ENCODE data around the gene UBXN7. TPM values are rescaled to one million over a fixed set of nuclear protein-coding genes. Genes with fewer than 3 reads are reported as not detected.
A peak's percentile ranks its signal among the peaks of the same experiment; 100 is the strongest.
"Not testable (repeated sequence)": the region's sequence is repeated elsewhere in the genome, so short reads cannot be mapped to it uniquely, and the experiment has no call there.

UBXN7 gene, protein sequence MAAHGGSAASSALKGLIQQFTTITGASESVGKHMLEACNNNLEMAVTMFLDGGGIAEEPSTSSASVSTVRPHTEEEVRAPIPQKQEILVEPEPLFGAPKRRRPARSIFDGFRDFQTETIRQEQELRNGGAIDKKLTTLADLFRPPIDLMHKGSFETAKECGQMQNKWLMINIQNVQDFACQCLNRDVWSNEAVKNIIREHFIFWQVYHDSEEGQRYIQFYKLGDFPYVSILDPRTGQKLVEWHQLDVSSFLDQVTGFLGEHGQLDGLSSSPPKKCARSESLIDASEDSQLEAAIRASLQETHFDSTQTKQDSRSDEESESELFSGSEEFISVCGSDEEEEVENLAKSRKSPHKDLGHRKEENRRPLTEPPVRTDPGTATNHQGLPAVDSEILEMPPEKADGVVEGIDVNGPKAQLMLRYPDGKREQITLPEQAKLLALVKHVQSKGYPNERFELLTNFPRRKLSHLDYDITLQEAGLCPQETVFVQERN
- 10 to 100 TPM; 33.7 to 35.2 (median 34.7) TPM for total RNA-seq

- DNase-seq = peak; percentile 96
- Mint-ChIP-seq H3K36me3 (ENCODE audit: insufficient read depth) (peaks cover 2% of the 10 kb centered on the region), H3K4me1 (ENCODE audit: low read depth) (peaks cover 16% of the 10 kb centered on the region), H3K9me3 (no peaks in the 10 kb centered on the region), H3K4me3 (peak within 1 kb of the TSS; percentile 97), H3K27me3 (ENCODE audit: low read depth) (no peaks in the 10 kb centered on the region)
- ATAC-seq = peak; percentile 88 to 92
Observed at GRCh38 chr3:196432137-196432879, at the start of gene UBXN7. Gene UBXN7 (minus strand): TSS chr3:196432427. CDS start chr3:196432399, 28 bp downstream.

- H3K4me1 Mint-ChIP-seq (ENCODE audit: low read depth) = no peaks in the 10 kb centered on the region
- no peak for ATAC-seq
- DNase-seq = no peak
- no peak overlapping the region for H3K4me3 Mint-ChIP-seq
- peaks cover 24% of the 10 kb centered on the region for H3K36me3 Mint-ChIP-seq (ENCODE audit: insufficient read depth)
- H3K9me3 Mint-ChIP-seq = no peaks in the 10 kb centered on the region
- H3K27me3 Mint-ChIP-seq (ENCODE audit: low read depth) = no peaks in the 10 kb centered on the region
Observed at GRCh38 chr3:196477678-196478077, 45.5 kb upstream of the UBXN7 start.

GRCh38 chr3:196472286-196472685 lies 40.1 kb upstream of the UBXN7 start:
- ATAC-seq = no peak

GRCh38 chr3:196471551-196471950 lies 39.3 kb upstream of the UBXN7 start:
- Mint-ChIP-seq H3K27me3 (ENCODE audit: low read depth) (no peaks in the 10 kb centered on the region), H3K36me3 (ENCODE audit: insufficient read depth) (peaks cover 17% of the 10 kb centered on the region), H3K4me3 (no peak overlapping the region), H3K4me1 (ENCODE audit: low read depth) (peaks cover 3% of the 10 kb centered on the region), H3K9me3 (no peaks in the 10 kb centered on the region)
- no peak for DNase-seq
- no peak for ATAC-seq

More at GRCh38 chr3:196472286-196472685, 40.1 kb upstream of the UBXN7 start:
- H3K4me3 Mint-ChIP-seq = no peak overlapping the region
- H3K9me3 Mint-ChIP-seq = no peaks in the 10 kb centered on the region
- H3K27me3 Mint-ChIP-seq (ENCODE audit: low read depth) = no peaks in the 10 kb centered on the region
- peaks cover 21% of the 10 kb centered on the region for H3K36me3 Mint-ChIP-seq (ENCODE audit: insufficient read depth)
- no peak for DNase-seq
- H3K4me1 Mint-ChIP-seq (ENCODE audit: low read depth) = peaks cover 3% of the 10 kb centered on the region

- not testable (repeated sequence) for H3K9me3 Mint-ChIP-seq; H3K4me3 Mint-ChIP-seq; DNase-seq; H3K4me1 Mint-ChIP-seq (ENCODE audit: low read depth); H3K27me3 Mint-ChIP-seq (ENCODE audit: low read depth); ATAC-seq
- peaks cover 16% of the 10 kb centered on the region for H3K36me3 Mint-ChIP-seq (ENCODE audit: insufficient read depth)
Observed at GRCh38 chr3:196470182-196470581, 38.0 kb upstream of the UBXN7 start.

DNA sequence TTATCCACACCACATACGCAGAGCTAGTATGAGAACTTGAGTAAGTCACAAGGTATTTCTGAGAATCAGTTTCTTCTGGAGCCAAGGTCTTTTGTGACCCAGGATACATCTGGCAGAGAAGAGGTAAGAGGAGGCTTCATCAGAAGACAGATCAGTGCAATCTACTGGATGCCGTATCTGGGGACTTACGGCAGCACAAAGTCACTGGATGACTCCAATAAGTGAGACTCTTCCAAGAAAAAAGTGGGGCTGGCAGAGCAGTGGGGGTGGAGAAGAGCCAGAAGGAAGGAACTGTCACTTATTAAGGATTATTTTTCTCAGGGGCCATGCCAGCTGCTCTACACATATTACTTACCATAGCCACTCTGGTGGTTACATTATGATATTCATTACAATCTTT lies 31.6 kb upstream of the UBXN7 start:
- ATAC-seq = no peak
- H3K9me3 Mint-ChIP-seq = peaks cover 8% of the 10 kb centered on the region
- no peak overlapping the region for H3K4me3 Mint-ChIP-seq
- no peaks in the 10 kb centered on the region for H3K27me3 Mint-ChIP-seq (ENCODE audit: low read depth)
- DNase-seq = no peak
- H3K4me1 Mint-ChIP-seq (ENCODE audit: low read depth) = peaks cover 5% of the 10 kb centered on the region
- peaks cover 8% of the 10 kb centered on the region for H3K36me3 Mint-ChIP-seq (ENCODE audit: insufficient read depth)

GRCh38 chr3:196463478-196463756 lies 31.2 kb upstream of the UBXN7 start:
- no peaks in the 10 kb centered on the region for H3K27me3 Mint-ChIP-seq (ENCODE audit: low read depth)

DNA sequence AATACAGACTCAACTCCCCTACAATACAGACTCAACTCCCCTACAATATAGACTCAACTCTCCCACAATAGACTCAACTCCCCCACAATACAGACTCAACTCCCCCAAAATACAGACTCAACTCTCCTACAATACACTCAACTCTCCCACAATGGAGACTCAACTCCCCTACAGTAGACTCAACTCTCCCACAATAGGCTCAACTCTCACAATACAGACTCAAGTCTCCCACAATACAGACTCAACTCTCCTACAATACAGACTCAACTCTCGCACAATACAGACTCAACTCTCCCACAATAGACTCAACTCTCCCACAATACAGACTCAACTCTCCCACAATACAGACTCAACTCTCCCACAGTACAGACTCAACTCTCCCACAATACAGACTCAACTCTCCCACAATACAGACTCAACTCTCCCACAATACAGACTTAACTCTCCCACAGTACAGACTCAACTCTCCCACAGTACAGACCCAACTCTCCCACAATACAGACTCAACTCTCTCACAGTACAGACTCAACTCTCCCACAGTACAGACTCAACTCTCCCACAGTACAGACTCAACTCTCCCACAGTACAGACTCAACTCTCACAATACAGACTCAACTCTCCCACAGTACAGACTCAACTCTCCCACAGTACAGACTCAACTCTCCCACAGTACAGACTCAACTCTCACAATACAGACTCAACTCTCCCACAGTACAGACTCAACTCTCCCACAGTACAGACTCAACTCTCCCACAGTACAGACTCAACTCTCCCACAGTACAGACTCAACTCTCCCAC lies 30.7 kb upstream of the UBXN7 start:
- H3K4me3 Mint-ChIP-seq = not testable (repeated sequence)

More at GRCh38 chr3:196463478-196463756, 31.2 kb upstream of the UBXN7 start:
- Mint-ChIP-seq H3K4me3 (no peak overlapping the region), H3K4me1 (ENCODE audit: low read depth) (peaks cover 5% of the 10 kb centered on the region), H3K9me3 (peaks cover 8% of the 10 kb centered on the region), H3K36me3 (ENCODE audit: insufficient read depth) (peaks cover 8% of the 10 kb centered on the region)
- DNase-seq (no peak), ATAC-seq (no peak)

DNA sequence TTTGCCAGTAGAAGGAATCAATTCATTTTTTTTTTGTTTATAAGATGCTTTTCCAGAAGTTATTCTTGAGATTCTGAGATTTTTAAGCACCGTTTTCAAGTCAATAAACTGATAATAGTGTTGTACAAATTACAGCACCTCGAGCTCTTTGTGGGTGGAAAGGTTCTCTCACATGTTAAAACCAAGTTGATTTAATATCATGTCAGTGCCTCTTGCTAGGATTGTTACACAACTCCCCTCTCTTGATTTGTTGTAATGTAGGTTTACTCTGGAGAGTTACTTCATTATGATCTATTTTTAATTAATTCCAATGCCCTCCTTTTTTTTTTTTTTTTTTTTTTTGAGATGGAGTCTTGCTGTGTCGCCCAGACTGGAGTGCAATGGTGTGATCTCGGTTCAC lies 25.8 kb upstream of the UBXN7 start:
- Mint-ChIP-seq H3K4me1 (ENCODE audit: low read depth) (peaks cover 12% of the 10 kb centered on the region), H3K27me3 (ENCODE audit: low read depth) (no peaks in the 10 kb centered on the region), H3K9me3 (peaks cover 4% of the 10 kb centered on the region), H3K36me3 (ENCODE audit: insufficient read depth) (peaks cover 6% of the 10 kb centered on the region), H3K4me3 (no peak overlapping the region)
- ATAC-seq (no peak), DNase-seq (no peak)

More for the DNA sequence above, 30.7 kb upstream of the UBXN7 start:
- H3K9me3 Mint-ChIP-seq; H3K36me3 Mint-ChIP-seq (ENCODE audit: insufficient read depth); H3K27me3 Mint-ChIP-seq (ENCODE audit: low read depth); ATAC-seq; H3K4me1 Mint-ChIP-seq (ENCODE audit: low read depth); DNase-seq: not testable (repeated sequence)

DNA sequence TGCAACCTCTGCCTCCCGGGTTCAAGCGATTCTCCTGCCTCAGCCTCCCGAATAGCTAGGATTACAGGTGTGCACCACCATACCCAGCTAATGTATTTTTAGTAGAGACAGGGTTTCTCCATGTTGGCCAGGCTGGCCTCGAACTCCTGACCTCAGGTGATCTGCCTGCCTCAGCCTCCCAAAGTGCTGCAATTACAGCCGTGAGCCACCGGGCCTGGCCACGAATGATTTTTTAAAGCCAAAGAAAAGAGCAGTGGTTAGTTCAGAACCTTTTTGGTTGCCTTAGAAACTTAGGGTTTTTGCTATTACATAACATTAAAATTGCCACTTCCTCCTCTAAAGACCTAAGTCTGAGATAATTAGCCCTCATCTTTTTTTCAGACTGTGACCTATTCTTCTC lies 25.2 kb upstream of the UBXN7 start:
- not testable (repeated sequence) for H3K27me3 Mint-ChIP-seq (ENCODE audit: low read depth); H3K9me3 Mint-ChIP-seq; H3K4me3 Mint-ChIP-seq; H3K36me3 Mint-ChIP-seq (ENCODE audit: insufficient read depth); ATAC-seq; DNase-seq
- peaks cover 12% of the 10 kb centered on the region for H3K4me1 Mint-ChIP-seq (ENCODE audit: low read depth)

GRCh38 chr3:196454935-196455334 lies 22.7 kb upstream of the UBXN7 start:
- H3K4me3 Mint-ChIP-seq = no peak overlapping the region
- DNase-seq (no peak), ATAC-seq (no peak)
- H3K36me3 Mint-ChIP-seq (ENCODE audit: insufficient read depth) = peaks cover 6% of the 10 kb centered on the region
- H3K9me3 Mint-ChIP-seq = no peaks in the 10 kb centered on the region
- peaks cover 9% of the 10 kb centered on the region for H3K4me1 Mint-ChIP-seq (ENCODE audit: low read depth)
- no peaks in the 10 kb centered on the region for H3K27me3 Mint-ChIP-seq (ENCODE audit: low read depth)

DNA sequence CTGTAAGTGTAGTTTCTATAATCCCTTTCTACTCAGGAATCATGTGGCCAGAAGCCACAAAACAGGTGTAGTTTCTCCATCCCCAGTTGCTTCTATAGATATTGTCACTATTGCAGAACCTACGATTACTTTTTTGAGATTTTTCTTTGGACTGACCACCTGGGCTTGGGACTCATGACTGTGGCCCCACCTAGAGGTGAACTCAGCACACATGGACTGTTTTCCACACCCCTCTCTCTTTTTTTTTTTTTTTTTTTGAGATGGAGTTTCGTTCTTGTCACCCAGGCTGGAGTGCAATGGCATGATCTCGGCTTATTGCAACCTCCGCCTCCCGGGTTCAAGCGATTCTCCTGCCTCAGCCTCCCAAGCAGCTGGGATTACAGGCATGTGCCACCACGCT lies 13.2 kb upstream of the UBXN7 start:
- not testable (repeated sequence) for DNase-seq; H3K4me1 Mint-ChIP-seq (ENCODE audit: low read depth); H3K9me3 Mint-ChIP-seq; H3K4me3 Mint-ChIP-seq; H3K27me3 Mint-ChIP-seq (ENCODE audit: low read depth); H3K36me3 Mint-ChIP-seq (ENCODE audit: insufficient read depth); ATAC-seq

- H3K4me3 Mint-ChIP-seq = no peak overlapping the region
- no peak for ATAC-seq
- no peak for DNase-seq
Observed at GRCh38 chr3:196444500-196444894, 12.3 kb upstream of the UBXN7 start.

GRCh38 chr3:196440696-196441095 lies 8.5 kb upstream of the UBXN7 start:
- DNase-seq (no peak), ATAC-seq (no peak)
- peaks cover 5% of the 10 kb centered on the region for H3K4me1 Mint-ChIP-seq (ENCODE audit: low read depth)
- H3K4me3 Mint-ChIP-seq = no peak overlapping the region
- no peaks in the 10 kb centered on the region for H3K36me3 Mint-ChIP-seq (ENCODE audit: insufficient read depth)
- H3K9me3 Mint-ChIP-seq = no peaks in the 10 kb centered on the region
- no peaks in the 10 kb centered on the region for H3K27me3 Mint-ChIP-seq (ENCODE audit: low read depth)

More at GRCh38 chr3:196444500-196444894, 12.3 kb upstream of the UBXN7 start:
- peaks cover 5% of the 10 kb centered on the region for H3K4me1 Mint-ChIP-seq (ENCODE audit: low read depth)
- no peaks in the 10 kb centered on the region for H3K27me3 Mint-ChIP-seq (ENCODE audit: low read depth)
- no peaks in the 10 kb centered on the region for H3K9me3 Mint-ChIP-seq
- no peaks in the 10 kb centered on the region for H3K36me3 Mint-ChIP-seq (ENCODE audit: insufficient read depth)

Measured in activated T-cell treated with anti-CD3 and anti-CD28 coated beads, Interleukin-2, amount 50 U/mL, for 4 hours (primary cell).